GM19035 (cell line): ENCODE data around the gene BCOR.
A peak's percentile ranks its signal among the peaks of the same experiment; 100 is the strongest.

Source experiments
- ATAC-seq: cut with Tn5 transposase; IDR thresholded peaks from one replicate; pipeline ENCODE4 v1.9.1; 2021; ENCODE audit not compliant: unreplicated experiment

The BCOR gene

DNA sequence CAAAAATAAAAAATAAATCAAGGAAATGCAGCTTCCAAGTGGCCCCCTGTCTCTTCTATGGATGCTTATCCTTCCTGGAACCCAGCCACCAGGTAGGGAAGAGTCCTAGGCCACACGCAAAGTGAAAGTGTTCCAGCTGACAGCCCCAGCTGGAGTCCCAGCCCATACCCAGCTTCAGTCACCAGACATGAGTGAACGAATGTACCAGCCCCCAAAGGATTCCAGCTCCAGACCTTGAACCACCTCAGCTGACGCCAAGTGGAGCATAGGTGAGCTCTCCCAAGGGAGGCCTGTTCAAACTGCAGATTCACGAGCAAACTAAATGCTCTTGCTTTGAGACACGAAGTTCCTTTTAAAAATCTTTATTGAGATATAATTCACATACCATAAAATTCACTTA, 62.0 kb downstream of the BCOR start:
- no peak for ATAC-seq

- no peak for ATAC-seq
Measured at GRCh38 chrX:40031911-40032310, 65.8 kb downstream of the BCOR start.

DNA sequence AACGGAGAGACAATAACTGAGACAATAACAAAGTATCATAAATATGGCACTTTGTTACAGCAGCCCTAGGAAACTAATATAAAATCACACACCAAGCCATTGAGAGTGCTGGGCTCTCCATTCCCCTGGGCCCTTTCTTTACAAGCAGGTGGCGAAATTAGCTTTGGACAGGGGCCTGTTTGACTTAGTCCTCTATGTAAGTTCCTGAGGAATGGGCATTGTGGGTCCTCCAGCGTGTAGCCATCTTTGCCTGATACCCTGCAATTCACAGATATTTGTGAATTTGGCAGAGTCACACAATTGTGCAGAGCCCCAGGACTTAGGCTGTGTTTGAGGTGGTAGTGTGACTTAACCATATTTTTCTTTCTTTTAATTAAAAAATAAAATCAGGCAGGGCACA, 67.6 kb downstream of the BCOR start:
- ATAC-seq, result no peak

- ATAC-seq, result no peak
Measured at GRCh38 chrX:40022421-40022820, 75.3 kb downstream of the BCOR start.

DNA sequence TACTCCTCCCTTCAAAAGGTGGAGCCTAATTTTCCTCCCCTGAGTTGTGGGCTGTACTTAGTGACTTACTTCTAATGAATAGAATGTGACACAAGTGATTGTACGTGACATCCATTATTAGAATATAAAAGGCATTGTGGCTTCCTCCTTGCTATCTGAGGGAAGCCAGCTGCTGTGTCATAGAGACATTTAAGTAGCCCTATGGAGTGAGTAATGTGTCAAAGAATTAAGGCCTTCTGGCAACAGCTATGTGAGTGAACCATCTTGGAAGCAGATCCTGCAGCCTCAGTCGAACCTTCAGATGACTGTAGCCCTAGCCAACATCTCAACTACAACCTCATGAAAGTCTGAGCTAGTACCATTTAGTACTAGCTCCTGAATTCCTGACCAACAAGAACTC, 76.1 kb downstream of the BCOR start:
- no peak for ATAC-seq

DNA sequence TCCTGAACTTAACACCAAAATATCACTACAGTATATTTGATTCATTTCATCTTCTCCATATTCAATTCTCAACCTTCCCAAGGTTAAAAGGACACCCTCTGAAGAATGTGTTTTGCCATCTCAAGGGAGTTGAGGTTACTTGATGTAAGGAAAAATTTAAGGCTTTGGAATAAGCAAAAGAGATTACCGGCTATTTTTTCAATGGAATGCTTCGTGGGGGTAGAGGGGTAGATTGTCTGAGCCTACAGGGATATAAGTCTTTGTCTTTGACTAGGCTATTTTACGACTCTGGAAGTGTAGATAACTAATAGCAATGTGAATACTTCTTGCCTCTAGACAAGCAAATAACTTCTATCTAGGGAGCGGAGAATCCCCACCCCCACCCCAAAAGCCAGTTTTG, 78.2 kb downstream of the BCOR start:
- no peak for ATAC-seq

GRCh38 chrX:40018041-40018440, 79.7 kb downstream of the BCOR start:
- ATAC-seq, result no peak

DNA sequence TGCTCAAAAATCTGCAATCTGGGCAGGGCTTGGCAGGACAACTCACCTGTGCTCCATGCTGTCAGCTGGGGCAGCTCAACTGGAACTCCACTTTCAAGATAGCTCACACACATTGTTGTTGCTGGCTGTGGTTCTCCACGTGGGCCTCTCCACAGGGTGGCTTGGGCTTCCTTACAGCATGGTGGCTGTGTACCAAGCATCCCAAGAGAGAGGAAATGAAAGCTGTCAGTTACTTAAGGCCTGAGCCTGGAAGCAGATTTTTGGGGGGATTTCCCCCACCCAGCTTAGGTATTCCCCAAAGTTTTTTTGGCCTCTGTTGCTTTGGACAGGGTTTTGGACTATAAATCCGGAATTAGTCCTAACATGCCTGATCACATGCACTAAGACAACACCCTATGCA, 81.0 kb downstream of the BCOR start:
- ATAC-seq, result no peak

DNA sequence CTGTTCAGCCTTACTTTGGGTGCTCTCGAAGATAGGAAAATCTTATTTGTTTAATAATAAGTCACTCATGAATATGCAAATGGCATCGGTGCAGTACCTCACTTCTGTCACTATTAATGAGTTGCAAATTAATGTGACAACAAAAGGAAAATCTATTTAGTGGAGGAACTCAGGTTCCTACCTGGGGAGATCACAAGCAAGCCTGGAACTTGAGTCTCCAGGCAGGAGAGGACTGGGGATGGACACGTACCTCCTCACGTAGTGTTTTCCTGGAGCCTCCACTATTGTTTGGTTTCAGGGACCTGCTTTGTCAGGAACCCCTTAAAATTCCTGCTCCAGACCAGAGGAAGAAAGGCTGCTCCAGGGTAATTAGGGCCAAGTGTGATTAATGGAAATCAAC, 82.1 kb downstream of the BCOR start:
- ATAC-seq, result no peak

DNA sequence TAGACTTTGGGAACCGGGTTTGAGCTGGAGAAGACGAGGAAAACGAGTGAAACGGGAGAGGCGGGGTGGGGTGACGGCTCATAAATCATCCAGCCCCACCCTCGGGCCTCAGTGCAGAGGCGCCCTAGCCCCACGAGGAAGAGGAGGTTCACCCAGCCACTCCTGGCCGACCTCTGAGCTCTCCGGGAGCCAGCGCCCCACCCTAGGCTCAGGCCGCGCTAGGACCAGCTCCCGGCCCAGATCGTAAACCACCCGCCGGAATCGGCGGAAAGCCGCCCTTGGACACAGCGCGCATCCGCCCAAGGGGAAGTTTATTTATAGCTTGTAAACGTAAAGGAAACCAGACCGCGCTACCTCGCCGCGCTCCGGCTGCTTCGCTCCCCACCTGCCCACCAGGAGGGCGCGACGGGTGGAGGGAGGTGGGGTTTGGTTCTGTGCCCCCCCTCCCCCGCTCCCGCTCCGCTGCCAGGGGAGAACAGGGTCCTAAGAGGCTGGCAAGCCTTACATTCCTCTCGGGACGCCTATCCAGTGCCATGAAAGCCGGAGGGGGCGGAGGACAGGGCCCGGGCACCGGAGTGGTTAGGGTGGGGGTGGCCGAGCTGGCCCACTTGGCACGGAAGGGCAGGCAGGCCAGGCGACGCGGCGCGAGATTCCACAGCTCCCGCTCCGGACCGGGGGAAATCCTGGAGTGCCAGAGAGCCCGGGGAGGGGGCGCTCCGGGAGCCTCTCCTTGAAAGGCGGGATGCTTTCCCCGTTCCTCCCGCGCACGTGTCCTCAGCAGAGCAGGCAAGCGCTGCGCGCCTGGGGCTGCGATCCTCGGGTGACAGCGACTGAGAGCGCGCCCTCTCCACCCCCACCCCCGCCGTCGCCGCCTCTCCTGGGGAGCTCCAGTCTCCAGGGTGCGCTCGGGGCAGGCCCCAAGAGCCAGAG, 84.2 kb downstream of the BCOR start:
- peak; percentile 37 for ATAC-seq

DNA sequence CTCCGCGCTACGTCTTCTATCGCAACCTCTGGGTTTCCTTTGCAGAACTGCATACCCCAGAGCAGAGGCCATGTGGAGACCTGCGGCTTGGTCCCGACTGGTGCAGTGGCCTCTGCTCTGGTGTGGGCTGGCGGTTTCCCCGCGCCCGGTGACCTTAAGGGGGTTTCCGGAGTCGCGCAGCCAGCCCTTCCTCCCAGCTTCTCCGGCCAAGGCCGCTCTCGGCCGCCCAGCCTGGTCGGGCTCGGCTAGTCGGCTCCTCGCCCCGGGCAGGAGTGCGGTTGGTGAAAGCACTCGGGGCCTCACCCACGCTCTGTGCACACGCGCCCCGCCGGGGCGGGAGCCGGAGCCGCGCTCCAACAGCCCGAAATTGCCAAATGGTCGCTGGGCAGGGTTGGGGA, 84.9 kb downstream of the BCOR start:
- ATAC-seq, result peak; percentile 45

DNA sequence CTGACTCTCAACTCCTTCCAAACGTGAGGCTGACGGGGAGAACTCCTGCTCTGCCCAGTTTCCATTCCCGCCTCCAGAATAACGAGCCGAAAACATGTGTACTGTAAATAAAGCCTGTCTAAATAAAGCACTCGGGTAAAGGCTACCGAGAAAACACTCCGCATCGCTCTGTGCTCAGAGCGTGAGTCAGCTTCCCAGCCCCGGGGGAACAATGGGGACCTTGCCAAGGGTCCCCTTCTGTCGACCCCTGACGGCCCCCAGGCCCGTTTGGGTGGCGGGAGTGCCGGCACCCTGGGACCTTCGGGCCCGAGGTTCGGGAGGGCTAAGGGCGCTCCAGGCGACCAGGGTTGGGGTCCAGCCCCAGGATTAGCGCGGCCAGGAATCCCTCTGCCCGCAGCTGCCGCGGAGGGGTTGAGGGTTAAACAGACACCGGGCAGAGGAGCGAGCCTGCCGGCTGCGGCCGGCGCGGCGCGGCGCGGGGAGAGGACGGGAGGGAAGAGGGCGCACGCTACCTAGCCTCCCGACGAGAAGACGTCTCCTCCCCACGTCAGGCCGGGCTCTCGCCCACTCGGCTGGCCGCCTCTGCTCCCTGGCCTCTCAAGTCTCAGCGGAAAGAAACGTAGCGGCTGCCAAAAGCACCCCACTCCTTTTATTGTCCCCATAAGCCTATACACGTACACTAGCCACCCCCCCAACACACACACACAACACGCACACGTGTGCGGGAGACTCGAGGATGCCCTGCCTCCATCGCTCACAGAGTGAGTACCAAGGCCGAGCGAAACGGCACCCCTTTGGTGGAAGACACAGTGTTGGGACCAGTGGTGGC, 85.5 kb downstream of the BCOR start:
- no peak for ATAC-seq

DNA sequence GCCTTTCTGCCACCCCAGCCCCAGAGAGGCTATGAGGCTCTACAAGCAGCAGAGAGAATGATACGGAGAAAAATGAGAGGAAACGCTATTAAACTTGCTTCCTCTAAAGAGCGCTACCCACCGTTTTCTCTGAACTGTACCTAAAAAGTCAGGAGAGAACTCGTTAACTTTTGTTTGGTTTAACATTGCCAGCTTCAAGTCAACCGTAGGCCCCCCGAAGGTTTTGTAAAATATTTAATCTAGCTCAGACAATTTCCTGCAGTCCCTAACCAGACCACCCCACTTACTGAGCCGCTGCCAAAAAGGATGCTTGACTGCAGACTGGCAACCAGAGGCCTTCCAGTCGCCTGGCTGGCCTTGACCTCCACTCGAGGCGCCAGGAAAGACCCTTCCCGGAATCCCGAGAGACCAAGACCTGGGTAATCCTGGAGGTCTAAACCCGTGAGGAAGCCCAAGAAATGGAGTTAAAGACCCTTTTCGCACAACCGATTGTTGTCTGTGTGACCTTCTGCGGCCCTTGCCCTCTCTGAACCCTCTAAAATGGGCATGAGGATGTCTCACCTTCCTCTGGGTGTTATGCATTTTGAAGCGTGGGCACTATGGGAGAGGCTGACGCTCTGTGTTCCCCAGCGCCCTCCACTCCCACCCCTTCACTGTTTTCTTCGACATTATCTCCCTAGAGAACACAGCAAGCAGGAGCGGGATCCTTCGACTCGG, 86.3 kb downstream of the BCOR start:
- ATAC-seq, result no peak

DNA sequence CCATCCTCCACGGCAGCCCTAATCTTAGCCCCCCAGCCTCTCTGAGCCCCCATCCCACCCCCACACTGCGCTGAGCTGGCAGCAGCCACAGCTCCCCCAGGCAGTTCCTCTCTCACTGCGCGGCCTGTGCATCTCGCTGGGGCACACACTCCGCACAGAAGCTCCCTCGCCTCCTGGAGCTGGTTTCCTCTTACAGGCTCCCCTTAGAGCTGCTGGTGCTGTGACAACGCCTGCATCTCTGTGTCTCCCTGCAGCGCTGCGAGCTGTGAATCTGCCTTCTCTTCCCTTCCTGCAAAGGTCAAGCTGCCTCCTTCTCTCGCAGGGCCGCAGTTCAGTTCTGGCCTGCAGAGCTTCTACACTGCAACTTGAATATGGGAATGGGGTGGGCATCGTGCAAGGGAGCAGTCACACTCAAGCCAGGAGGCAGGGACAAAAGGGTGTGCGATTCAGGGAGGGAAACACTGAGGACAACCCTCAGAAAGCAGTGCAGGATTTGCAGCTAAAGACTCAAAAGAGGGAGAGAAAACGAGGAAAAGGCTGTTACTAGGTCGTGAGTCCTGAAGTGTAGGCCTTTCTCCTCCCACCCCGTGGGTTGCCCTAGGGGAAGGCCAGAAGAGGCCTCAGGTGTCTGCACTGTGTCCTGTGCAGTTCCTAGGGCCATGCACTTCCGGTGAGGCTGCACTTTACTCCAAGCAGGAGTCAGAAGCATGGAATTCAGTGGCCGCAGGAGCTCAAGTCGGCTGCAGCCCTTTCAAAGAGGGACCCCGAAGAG, 87.0 kb downstream of the BCOR start:
- ATAC-seq, result no peak

- ATAC-seq, result no peak
Measured at GRCh38 chrX:40009890-40010289, 87.9 kb downstream of the BCOR start.

DNA sequence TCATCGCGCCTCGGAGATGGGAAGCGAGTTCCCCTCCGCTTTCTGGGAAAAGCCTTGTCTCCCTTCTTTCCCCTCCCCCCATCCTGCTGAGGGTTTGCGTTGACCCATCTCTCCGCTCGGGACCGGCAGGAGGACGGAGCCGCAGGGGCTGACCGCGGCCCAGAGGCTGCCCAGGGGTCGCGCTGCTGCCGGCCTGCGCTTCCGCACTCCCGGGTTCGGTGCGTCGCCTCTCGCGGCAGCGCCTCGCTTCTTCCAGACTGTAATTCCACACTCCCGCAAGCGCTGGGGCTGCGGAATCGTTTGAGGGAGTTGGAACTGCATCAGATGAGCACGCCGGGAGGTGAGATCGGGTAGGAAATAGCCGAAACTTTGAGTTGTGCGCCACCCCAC, 88.3 kb downstream of the BCOR start:
- ATAC-seq, result no peak

DNA sequence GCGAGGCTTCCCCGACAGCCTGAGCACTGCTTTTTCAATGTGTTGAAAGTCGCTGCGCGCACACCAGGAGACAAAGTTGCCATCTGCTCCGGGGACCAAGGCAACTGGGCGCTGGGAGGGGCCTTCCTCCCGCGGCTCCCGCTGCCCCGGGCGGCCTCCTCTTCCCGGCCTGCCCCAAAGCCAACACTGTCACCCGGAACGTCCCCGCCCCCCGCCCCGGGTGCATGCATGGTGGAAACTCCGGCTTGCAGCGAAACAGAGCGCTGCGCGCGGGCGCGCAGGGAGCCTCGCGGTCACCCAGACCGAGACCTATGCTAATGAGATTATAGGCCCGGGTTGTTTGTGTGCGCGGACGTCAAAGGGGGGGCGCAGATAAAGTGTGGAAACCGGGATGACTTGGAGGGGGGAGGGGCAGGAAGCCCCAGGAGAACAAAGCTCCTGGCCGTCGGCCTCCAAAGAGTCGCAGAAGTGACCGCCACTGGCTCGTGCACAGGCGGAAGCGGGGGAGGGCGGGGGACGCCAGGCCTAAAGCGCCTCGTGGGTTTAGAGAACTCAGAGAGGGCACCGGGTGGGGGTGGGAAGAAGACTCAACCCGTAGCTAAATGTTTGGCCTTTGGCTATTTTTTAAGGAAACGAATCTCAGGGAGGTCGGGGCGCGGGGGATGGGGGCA, 88.8 kb downstream of the BCOR start:
- no peak for ATAC-seq

- no peak for ATAC-seq
Measured at GRCh38 chrX:40007756-40008705, 89.7 kb downstream of the BCOR start.

GRCh38 chrX:40007131-40007755, 90.5 kb downstream of the BCOR start:
- ATAC-seq, result no peak
